ENCODE measurements around the gene UNC13B. TPM values are rescaled to one million over a fixed set of nuclear protein-coding genes. Genes with fewer than 3 reads are reported as not detected.

Gene UNC13B
- total RNA-seq, 6 experiments from 2014 or later, result 18.2 to 21.4 (median 19.7) TPM

DNA sequence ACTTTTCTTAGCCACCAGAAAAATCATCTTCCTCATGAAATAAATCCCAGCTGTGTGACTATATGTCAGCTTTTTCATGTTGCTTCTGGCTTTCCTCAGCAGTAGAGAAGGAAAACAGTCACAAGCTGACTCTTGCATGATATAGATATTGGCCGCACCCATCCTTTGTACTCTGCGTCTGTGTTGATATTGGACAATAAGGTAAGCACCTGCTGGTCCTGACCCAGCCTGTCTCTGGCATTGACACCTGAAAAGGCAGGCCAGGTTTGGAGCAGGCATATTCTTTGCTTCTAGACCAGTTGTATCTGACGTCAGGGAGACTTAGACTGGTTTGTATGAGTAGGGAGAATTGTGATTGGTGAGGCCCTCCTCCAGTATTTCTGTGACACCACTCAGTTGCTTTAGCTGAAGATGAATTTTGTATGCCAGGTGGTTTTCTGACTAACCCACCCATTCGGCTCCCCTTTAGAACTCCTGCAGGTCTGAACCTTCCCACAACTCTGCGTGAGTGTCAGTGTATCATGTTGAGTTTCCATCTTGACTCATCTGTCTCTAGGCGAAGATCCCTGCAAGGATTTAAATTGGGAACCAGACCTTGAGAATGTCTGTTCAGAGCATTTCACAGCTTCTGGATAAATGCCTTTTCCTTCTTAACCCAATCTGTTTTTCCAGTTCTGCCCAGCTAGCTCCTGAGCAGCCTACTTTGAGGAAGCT is 176.9 kb downstream of the UNC13B start:
- H3K4me3 Mint-ChIP-seq, result no peak overlapping the region
- H3K27me3 Mint-ChIP-seq (ENCODE audit: insufficient read depth), result no peaks in the 10 kb centered on the region; the same call in 1 of the 2 replicates

DNA sequence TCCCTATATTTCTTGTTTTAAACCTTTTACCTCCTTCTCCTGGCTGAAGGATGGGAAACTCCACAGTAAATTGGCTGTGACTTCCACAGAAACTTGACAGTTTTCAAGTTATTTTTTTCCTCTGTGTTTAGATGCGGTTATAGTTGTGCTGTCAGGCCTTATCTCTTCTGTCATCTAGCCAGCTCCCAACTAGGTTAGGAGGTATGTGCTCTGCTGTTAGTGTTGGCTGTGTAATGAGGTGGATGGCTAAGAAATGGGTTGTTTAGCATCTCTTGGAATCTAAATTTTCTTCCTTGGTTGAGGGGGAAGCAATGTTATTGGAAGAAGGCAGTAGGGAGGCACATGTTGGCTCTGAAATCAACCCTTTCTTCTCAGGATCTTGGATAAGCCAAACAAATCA is 178.2 kb downstream of the UNC13B start:
- Mint-ChIP-seq H3K27me3 (ENCODE audit: insufficient read depth) (no peaks in the 10 kb centered on the region; the same call in 1 of the 2 replicates), H3K27ac (no peak overlapping the region), H3K4me3 (peak overlapping the region; percentile 3; the same call in 1 of the 2 replicates), H3K4me1 (ENCODE audit: low read depth) (peaks cover 49% of the 10 kb centered on the region), H3K9me3 (no peaks in the 10 kb centered on the region), H3K36me3 (ENCODE audit: low read depth) (peaks cover 11% of the 10 kb centered on the region; the same call in 1 of the 2 replicates)
- DNase-seq, result peak; percentile 69
- TF ChIP-seq, protein P1, sequence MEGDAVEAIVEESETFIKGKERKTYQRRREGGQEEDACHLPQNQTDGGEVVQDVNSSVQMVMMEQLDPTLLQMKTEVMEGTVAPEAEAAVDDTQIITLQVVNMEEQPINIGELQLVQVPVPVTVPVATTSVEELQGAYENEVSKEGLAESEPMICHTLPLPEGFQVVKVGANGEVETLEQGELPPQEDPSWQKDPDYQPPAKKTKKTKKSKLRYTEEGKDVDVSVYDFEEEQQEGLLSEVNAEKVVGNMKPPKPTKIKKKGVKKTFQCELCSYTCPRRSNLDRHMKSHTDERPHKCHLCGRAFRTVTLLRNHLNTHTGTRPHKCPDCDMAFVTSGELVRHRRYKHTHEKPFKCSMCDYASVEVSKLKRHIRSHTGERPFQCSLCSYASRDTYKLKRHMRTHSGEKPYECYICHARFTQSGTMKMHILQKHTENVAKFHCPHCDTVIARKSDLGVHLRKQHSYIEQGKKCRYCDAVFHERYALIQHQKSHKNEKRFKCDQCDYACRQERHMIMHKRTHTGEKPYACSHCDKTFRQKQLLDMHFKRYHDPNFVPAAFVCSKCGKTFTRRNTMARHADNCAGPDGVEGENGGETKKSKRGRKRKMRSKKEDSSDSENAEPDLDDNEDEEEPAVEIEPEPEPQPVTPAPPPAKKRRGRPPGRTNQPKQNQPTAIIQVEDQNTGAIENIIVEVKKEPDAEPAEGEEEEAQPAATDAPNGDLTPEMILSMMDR (IDR thresholded peaks at IDR 0.05), result no peak

More for the DNA sequence above, 176.9 kb downstream of the UNC13B start:
- no peak for DNase-seq
- H3K9me3 Mint-ChIP-seq, result no peaks in the 10 kb centered on the region
- no peak overlapping the region for H3K27ac Mint-ChIP-seq
- TF ChIP-seq, protein P1 (IDR thresholded peaks at IDR 0.05), result no peak
- peaks cover 61% of the 10 kb centered on the region for H3K4me1 Mint-ChIP-seq (ENCODE audit: low read depth)
- peaks cover 11% of the 10 kb centered on the region; the same call in 1 of the 2 replicates for H3K36me3 Mint-ChIP-seq (ENCODE audit: low read depth)

DNA sequence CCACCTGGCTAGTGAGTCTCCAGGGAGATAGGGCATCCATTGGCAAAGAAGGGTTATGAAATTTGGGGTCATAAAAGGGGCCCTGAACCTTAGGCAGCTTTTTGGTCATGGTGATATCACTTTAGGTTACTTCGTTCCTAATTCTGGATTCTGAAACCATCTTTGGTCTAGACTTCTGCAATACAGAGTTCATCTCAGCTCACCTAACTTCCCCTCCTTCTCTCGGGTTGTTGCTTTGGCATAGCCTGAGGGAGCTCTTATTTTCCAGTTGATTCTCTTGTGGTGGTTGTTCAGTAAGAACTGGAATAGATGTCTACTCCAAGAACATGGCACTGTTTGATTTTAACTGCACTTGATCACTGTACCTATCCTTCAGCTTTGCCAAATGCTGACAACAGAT is 179.2 kb downstream of the UNC13B start:
- peaks cover 39% of the 10 kb centered on the region for H3K4me1 Mint-ChIP-seq (ENCODE audit: low read depth)
- peak overlapping the region; percentile 73; the same call in 1 of the 2 replicates for H3K27ac Mint-ChIP-seq
- peak overlapping the region; percentile 82 for H3K4me3 Mint-ChIP-seq
- no peak for DNase-seq
- H3K9me3 Mint-ChIP-seq, result no peaks in the 10 kb centered on the region
- peaks cover 8% of the 10 kb centered on the region; the same call in 1 of the 2 replicates for H3K36me3 Mint-ChIP-seq (ENCODE audit: low read depth)
- no peaks in the 10 kb centered on the region; the same call in 1 of the 2 replicates for H3K27me3 Mint-ChIP-seq (ENCODE audit: insufficient read depth)
- TF ChIP-seq, protein P1 (IDR thresholded peaks at IDR 0.05), result no peak

DNA sequence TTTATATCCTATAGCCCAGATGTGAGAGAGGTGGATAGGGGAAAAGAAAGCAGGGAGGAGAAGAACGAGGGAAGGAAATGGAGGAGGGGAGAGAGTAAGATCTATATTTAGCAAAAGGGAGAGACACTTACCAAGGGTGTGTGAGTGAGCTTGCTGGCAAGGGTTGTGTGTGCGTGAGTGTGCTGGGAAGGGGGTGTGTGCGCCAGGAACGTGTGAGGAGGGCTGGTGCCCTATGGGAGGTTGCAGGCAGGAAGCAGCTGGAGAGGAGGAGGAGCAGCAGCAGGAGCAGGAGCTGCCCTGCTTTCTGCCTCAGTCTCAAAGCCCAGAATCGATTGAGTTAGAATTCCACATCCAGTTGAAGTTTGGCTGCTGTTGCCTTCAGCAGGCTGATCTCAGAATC is 179.8 kb downstream of the UNC13B start:
- H3K36me3 Mint-ChIP-seq (ENCODE audit: low read depth), result peaks cover 6% of the 10 kb centered on the region; the same call in 1 of the 2 replicates
- peak overlapping the region; percentile 82 for H3K4me3 Mint-ChIP-seq
- H3K27ac Mint-ChIP-seq, result peak overlapping the region; percentile 73
- TF ChIP-seq, protein P1 (IDR thresholded peaks at IDR 0.05), result no peak
- no peaks in the 10 kb centered on the region for H3K9me3 Mint-ChIP-seq
- peaks cover 36% of the 10 kb centered on the region for H3K4me1 Mint-ChIP-seq (ENCODE audit: low read depth)
- H3K27me3 Mint-ChIP-seq (ENCODE audit: insufficient read depth), result no peaks in the 10 kb centered on the region; the same call in 1 of the 2 replicates
- peak; percentile 64 for DNase-seq

DNA sequence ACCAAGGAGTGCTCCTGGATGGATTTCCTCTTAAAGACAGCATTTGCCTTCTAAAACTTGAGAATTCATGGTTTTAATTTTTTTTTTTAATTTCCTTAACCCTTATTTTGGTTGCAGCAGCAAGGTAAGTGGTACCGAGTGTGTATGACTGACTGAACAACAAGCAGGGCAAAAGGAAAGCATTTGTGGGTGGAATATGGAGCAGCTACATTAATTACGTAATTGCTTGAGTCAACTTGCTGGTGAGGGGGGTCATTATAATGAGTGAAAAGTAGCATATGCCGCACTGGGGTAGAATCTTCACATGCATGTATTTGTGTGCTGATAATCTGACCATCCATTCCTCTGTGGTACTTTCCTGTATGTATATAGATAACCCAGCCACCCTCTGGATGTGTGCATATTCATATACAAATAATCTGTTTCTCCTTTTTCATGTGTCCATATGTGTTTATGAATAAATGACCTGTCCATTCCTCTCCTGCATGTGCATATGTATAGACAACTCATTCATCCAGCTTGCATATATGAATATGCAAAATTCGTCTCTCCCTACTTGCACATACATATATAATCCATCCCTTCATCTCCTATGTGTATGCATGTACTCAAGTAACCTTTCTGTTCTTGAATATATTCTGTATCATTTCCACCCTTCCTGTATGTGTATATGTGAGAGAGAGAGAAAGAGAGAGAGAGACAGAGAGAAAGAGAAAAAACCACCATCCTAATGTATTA is 180.6 kb downstream of the UNC13B start:
- no peak for DNase-seq
- H3K4me3 Mint-ChIP-seq, result peak overlapping the region; percentile 82

More for the DNA sequence above, 180.6 kb downstream of the UNC13B start:
- Mint-ChIP-seq H3K27ac (no peak overlapping the region), H3K36me3 (ENCODE audit: low read depth) (peaks cover 6% of the 10 kb centered on the region; the same call in 1 of the 2 replicates), H3K9me3 (no peaks in the 10 kb centered on the region), H3K27me3 (ENCODE audit: insufficient read depth) (no peaks in the 10 kb centered on the region; the same call in 1 of the 2 replicates), H3K4me1 (ENCODE audit: low read depth) (peaks cover 36% of the 10 kb centered on the region)
- TF ChIP-seq, protein P1 (IDR thresholded peaks at IDR 0.05), result no peak
